Islet precursor cell (in vitro differentiated cells): ENCODE measurements around the gene NR1H2.
A peak's percentile ranks its signal among the peaks of the same experiment; 100 is the strongest.

Experiments used
- DNase-seq: peaks from one replicate; pipeline ENCODE4 v3.0.0-alpha.2; 2018

Gene NR1H2

GRCh38 chr19:50427318-50427925 is 51.2 kb downstream of the NR1H2 start:
- DNase-seq = no peak

- peak; percentile 90 for DNase-seq
Measured at GRCh38 chr19:50427997-50428425, 51.8 kb downstream of the NR1H2 start.

- DNase-seq = no peak
Measured at GRCh38 chr19:50428772-50429463, 52.7 kb downstream of the NR1H2 start.

DNA sequence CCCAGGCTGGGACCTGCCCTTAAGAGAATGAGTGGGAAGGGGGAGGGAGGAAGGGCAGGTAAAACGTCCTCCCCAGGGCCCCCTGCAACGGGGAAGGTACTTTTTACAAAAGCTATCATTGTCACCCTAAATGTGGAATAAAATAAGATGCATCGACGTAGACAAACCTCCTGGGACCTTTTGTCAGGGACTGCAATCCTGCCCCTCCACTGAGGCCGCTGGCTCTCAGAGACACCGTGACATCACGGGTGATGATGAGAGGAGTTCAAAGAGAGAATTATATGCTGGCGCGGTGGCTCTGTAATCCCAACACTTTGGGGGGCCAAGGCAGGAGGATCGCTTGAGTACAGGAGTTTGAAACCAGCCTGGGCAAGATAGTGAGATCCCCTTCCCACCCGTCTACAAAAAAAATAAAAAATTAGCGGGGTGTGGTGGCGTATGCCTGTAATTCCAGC is 54.7 kb downstream of the NR1H2 start:
- DNase-seq = no peak

- peak; percentile 93 for DNase-seq
Measured at GRCh38 chr19:50431343-50432220, 55.3 kb downstream of the NR1H2 start.

DNA sequence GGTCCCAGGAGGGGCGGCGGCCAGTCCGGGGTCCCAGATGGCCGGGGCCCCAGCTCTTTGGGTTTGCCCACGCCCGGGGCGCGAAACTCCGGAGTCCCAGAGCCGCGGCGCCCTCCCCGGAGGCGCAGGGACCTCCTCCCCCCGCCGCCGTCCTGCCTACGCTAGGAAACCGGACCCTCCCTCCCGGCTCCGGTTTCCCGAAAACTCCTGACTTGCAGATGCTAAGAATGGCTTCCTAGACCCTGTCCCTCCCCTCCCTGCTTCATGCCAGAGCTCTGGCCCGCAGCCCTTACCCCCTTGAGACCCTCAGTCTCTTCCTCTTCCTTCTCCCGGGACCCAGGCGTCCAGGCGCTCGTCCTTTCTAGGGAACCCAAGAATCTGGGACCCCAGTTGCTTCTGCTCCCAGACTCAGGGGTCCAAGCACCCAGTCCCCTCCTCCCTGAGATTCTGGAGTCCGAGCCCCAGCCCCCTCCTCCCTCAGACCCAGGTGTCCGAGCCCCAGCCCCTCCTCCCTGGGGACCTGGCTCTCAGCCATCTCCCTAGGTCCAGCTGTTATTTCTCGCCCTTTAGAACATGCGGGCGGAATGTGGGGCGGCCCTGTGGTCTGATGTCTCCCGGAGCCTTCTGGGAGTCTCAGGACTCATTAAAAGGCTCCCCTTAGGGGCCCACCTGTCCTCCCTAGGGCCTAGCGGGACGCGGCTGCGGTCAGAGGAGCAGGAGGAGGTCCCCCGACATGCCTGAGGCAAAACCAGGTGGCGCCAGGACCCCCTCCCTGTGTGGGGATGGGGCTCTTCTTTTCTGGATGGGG is 56.2 kb downstream of the NR1H2 start, which contains the start of gene MYBPC2:
Gene MYBPC2 (plus strand): TSS at position 672 of the 808 bp plus-strand sequence. CDS start 62 bp downstream, at position 734.
- DNase-seq = no peak
